HG03442 (cell line): ENCODE measurements around the gene RTN1.

ENCODE experiments used
- ATAC-seq: cut with Tn5 transposase; IDR thresholded peaks from one replicate; pipeline ENCODE4 v1.9.1; 2021; ENCODE audit warnings: mild to moderate bottlenecking, moderate library complexity; ENCODE audit not compliant: unreplicated experiment

The RTN1 gene

DNA sequence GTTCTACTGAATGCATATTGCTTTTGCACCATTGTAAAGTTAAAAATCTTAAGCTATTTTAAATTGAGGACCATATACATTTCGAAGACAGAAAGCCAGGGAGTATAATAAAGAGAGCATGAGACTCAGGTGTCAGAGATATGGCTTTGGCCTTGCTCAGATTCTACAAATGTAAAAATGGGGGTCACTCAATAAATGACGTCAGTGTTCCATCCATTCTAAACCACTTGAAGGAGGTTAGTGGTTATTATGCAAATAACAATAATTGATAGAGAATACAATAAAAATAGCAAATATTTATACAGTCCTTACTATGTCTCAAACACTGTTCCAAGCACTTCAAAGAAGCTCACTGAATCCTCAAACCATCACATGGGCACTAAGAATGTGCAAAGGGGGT is 20.1 kb downstream of the RTN1 start:
- ATAC-seq: no peak

DNA sequence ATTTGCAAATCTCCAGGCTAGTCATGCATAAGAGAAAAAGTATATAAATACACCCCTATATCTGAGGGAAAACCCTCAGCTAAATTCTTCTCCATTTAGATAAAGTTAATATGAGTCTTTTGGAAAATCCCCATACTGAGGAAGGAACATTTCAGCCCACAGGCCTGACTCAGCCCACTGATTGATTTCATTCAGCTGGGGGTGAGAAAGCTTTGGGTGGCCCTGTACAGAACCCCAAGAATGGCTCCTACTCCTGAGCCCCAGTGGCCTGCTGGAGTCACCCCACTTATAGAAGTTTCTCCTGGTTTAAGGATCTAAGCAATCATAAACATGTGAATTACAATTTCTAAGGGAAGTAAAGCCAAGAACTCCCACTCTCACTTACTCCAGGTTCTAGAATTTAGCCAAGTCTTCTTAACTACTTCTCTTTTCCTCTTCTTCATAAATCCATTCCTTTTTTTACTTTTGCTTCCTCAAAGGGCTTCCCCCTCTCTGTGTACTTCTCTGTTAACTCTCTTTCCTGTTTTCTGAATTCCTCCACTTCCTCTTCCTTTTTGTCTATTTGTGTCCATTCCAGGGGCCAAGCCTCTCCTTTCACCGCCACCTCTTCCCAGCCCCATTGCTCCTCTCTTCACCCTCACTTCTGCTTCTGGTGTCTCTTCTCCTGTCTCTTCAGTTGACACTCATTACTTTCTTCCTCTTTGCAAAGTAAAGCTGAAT is 21.0 kb downstream of the RTN1 start:
- ATAC-seq: no peak

GRCh38 chr14:59848671-59849070 is 21.9 kb downstream of the RTN1 start:
- no peak for ATAC-seq

GRCh38 chr14:59847711-59848110 is 22.9 kb downstream of the RTN1 start:
- ATAC-seq: no peak

GRCh38 chr14:59846595-59846994 is 24.0 kb downstream of the RTN1 start:
- no peak for ATAC-seq

- no peak for ATAC-seq
Observed at GRCh38 chr14:59845245-59845644, 25.3 kb downstream of the RTN1 start.

- ATAC-seq: no peak
Observed at GRCh38 chr14:59844186-59844812, 26.3 kb downstream of the RTN1 start.

GRCh38 chr14:59836116-59836515 is 34.5 kb downstream of the RTN1 start:
- no peak for ATAC-seq

GRCh38 chr14:59832653-59833294 is 37.8 kb downstream of the RTN1 start:
- ATAC-seq: no peak

- ATAC-seq: no peak
Observed at GRCh38 chr14:59831121-59831730, 39.4 kb downstream of the RTN1 start.

- ATAC-seq: no peak
Observed at GRCh38 chr14:59830338-59830734, 40.2 kb downstream of the RTN1 start.

- ATAC-seq: no peak
Observed at GRCh38 chr14:59829469-59830337, 40.9 kb downstream of the RTN1 start.

GRCh38 chr14:59828276-59828675 is 42.3 kb downstream of the RTN1 start:
- ATAC-seq: no peak

DNA sequence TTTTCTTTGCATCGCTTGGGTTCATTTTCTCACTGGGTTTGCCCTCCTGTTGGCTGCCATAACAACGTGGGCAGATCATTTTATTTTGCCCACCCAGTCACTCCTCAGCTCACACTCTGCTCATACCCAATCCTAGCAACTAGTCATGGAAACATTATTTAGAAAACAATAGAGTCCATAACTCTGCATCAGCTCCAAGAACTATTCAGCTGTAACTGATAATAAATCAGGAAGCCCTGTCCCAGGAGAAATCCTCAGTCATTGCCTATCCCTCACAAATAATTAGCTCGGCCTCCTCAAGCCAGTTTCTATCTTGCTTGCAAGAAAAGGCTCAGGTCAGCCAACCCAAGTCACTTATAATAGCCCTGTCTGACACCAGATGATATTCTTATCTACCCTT is 43.2 kb downstream of the RTN1 start:
- no peak for ATAC-seq

DNA sequence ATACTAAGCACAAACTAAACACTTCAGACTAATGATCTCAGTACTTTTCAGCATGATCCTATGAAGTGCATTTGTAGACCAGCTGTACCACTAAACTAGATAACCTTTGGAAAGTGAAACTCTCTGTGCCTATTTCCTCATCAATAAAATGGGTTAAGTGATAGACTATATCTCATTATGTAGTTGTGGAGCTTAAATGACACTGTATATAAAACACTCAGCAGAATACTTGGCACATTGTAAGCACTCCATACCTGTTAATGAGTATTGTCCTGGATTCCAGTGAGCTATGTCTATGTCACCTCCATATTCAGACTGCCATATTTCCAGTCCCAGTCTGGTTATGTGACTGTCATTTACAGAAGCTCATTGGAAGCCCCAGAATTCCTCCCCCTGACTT is 44.4 kb downstream of the RTN1 start:
- no peak for ATAC-seq

- ATAC-seq: no peak
Observed at GRCh38 chr14:59823179-59823578, 47.4 kb downstream of the RTN1 start.

DNA sequence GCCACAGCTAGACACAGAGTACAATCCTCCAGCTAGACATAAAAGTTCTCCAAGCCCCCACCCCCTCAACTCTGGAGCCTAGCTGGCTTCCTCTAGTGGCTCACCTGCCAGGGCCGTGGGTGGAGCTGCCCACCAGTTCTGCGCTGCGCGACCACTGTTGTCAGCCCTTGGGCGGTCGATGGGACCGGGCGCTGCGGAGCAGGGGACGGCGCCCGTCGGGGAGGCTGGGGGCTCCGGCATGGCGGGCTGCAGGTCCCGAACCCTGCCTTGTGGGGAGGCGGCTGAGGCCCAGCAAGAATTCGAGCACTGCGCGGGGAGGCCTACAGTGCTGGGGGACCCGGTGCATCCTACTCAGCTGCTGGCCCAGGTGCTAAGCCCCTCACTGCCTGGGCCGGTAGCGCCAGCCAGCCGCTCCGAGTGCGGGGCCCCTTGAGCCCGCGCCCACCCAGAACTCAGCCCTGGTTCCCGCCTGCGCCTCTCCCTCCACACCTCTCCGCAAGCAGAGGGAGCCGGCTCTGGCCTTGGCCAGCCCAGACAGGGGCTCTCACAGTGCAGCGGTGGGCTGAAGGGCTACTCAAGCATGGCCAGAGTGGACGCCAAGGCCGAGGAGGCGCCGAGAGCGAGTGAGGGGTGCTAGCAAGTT is 51.0 kb downstream of the RTN1 start:
- ATAC-seq: no peak

- ATAC-seq: no peak
Observed at GRCh38 chr14:59816941-59817340, 53.6 kb downstream of the RTN1 start.

- ATAC-seq: no peak
Observed at GRCh38 chr14:59814988-59815387, 55.6 kb downstream of the RTN1 start.

DNA sequence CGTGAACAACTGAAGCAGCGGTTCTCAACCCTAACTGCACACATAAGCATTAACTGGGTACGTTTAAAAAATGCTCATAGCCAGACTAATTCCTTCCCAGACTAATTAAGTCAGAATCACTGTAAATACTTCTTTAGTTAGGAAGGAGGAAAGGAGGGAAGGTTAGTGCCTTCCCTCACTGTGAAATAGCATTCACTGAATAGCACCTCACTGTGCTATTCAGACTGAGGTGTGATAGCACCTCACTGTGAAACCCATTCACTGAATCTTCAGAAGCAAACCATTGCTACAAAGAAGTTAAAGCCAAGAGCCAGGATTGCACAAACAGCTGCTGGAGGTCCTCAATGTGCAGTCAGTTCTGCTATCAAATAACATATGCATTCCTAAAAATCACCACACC is 58.8 kb downstream of the RTN1 start:
- no peak for ATAC-seq
